K562 (cell line): ENCODE data around the gene NME8. TPM values are rescaled to one million over a fixed set of nuclear protein-coding genes. Genes with fewer than 3 reads are reported as not detected.

Source experiments
- ARID1B ChIP-seq: fragments of 450-650 bp; IDR thresholded peaks from 2 replicates; pipeline ENCODE4 v1.6.1; 2016; ENCODE audit warnings: antibody characterized with exemption, mild to moderate bottlenecking, inconsistent platforms
- ATF4 ChIP-seq: fragments of 450-650 bp; formaldehyde crosslinking; IDR thresholded peaks from 2 replicates; pipeline ENCODE4 v1.4.0; 2022; ENCODE audit warnings: mild to moderate bottlenecking, moderate library complexity
- BRD4 ChIP-seq: fragments of 200-600 bp; sonication (generic); IDR thresholded peaks from 2 replicates; pipeline ENCODE4 v1.6.1; 2017; ENCODE audit warnings: inconsistent platforms
- CXXC5 ChIP-seq: fragments of 250-450 bp; sonication (Bioruptor Pico); IDR thresholded peaks from 2 replicates; pipeline ENCODE4 v1.8.0; 2022; ENCODE audit warnings: inconsistent platforms, mild to moderate bottlenecking, moderate library complexity
- DLX4 ChIP-seq: fragments of 250-450 bp; sonication (Bioruptor Pico); IDR thresholded peaks from 2 replicates; pipeline ENCODE4 v1.6.1; 2021; ENCODE audit warnings: mild to moderate bottlenecking
- HDGF ChIP-seq: fragments of 450-650 bp; IDR thresholded peaks from 2 replicates; pipeline ENCODE4 v1.6.1; 2016
- NFE2L1 ChIP-seq: fragments of 450-650 bp; IDR thresholded peaks from 2 replicates; pipeline ENCODE4 v1.6.1; 2016; ENCODE audit warnings: missing genetic modification characterization, low read depth, mild to moderate bottlenecking, missing compliant biosample characterization, moderate library complexity, borderline replicate concordance
- RAD21 ChIP-seq, 2 experiments: fragments of 250-450 bp in 1 of 2; fragments of 450-650 bp in 1 of 2; sonication (Bioruptor Pico) in 1 of 2; formaldehyde crosslinking in 1 of 2; IDR thresholded peaks in 1 of 2; conservative IDR thresholded peaks in 1 of 2; 2 replicates each; pipeline versions ENCODE4 v1.4.0 to v1.8.0; 2020 to 2022; ENCODE audit warnings: mild to moderate bottlenecking in 2 of 2, moderate library complexity in 1 of 2
- TAF1 ChIP-seq: IDR thresholded peaks from 2 replicates; pipeline ENCODE4 v1.6.1; 2011; ENCODE audit warnings: mild to moderate bottlenecking, low read length, moderate library complexity; ENCODE audit not compliant: insufficient read depth, control insufficient read depth, severe bottlenecking; ENCODE audit errors: extremely low read depth
- ZBTB17 ChIP-seq: fragments of 450-650 bp; formaldehyde crosslinking; IDR thresholded peaks from 2 replicates; pipeline ENCODE4 v1.4.0; 2020; ENCODE audit warnings: mild to moderate bottlenecking
- ZNF354B ChIP-seq: fragments of 250-450 bp; sonication (Bioruptor Pico); IDR thresholded peaks from 2 replicates; pipeline ENCODE4 v1.4.0; 2020
- ZNF551 ChIP-seq: fragments of 250-450 bp; sonication (Bioruptor Pico); IDR thresholded peaks from 2 replicates; pipeline ENCODE4 v1.5.0; 2021; ENCODE audit warnings: mild to moderate bottlenecking, moderate library complexity
- ZNF707 ChIP-seq: fragments of 250-450 bp; sonication (Bioruptor Pico); conservative IDR thresholded peaks from 2 replicates; pipeline ENCODE4 v1.8.0; 2022; ENCODE audit warnings: inconsistent platforms, mild to moderate bottlenecking, moderate library complexity
- polyA plus RNA-seq, 8 experiments: library from polyadenylated mRNA; depleted of rRNA in 4 of 8; stranded (reverse) in 5 of 8; unstranded in 3 of 8; fragments of >200 nt; fragmentation: Nextera tagmentation in 2 of 8; fragmentation: Illumina TruSeq in 1 of 8; extraction: Ambion mirVana in 2 of 8; extraction: Trizol in 1 of 8; gene quantifications; 2 replicates each; pipeline versions ENCODE4 v1.2.1 to v1.2.3, GENCODE V29; 2011 to 2014; ENCODE audit warnings: inconsistent platforms in 1 of 8, missing spikeins in 1 of 8
- total RNA-seq, 7 experiments: library from RNA; depleted of rRNA in 6 of 7; stranded (reverse); fragments of >200 nt in 6 of 7; fragmentation: Illumina TruSeq in 2 of 7; extraction: Trizol in 2 of 7; gene quantifications; 2 replicates each; pipeline versions ENCODE4 v1.2.1 to v1.2.3, GENCODE V29; 2011 to 2021; ENCODE audit warnings: low replicate concordance in 1 of 7
- TF ChIP-seq, protein P1 (sequence below): fragments of 450-650 bp; IDR thresholded peaks from 2 replicates; pipeline ENCODE4 v1.7.0; 2016; ENCODE audit warnings: borderline replicate concordance
- TF ChIP-seq, protein P2 (sequence below), 3 experiments: IDR thresholded peaks in 2 of 3; conservative IDR thresholded peaks in 1 of 3; 2 replicates each; pipeline ENCODE4 v1.5.1; 2011 to 2012; ENCODE audit warnings: low read length in 3 of 3, mild to moderate bottlenecking in 3 of 3, control low read depth in 2 of 3, improper control_type of control experiment in 1 of 3, inconsistent platforms in 1 of 3, low read depth in 1 of 3, mixed read lengths in 1 of 3, moderate library complexity in 1 of 3; ENCODE audit not compliant: insufficient read depth in 2 of 3
- TF ChIP-seq, protein P3 (sequence below): fragments of 450-650 bp; formaldehyde crosslinking; IDR thresholded peaks from 2 replicates; pipeline ENCODE4 v1.4.0; 2020; ENCODE audit warnings: mild to moderate bottlenecking, moderate library complexity
- TF ChIP-seq, protein P4 (sequence below): fragments of 450-650 bp; IDR thresholded peaks from 2 replicates; pipeline ENCODE4 v1.6.1; 2016; ENCODE audit warnings: borderline replicate concordance
- TF ChIP-seq, protein P5 (sequence below): fragments of 450-650 bp; IDR thresholded peaks from 2 replicates; pipeline ENCODE4 v1.6.1; 2016; ENCODE audit warnings: missing biosample characterization, missing genetic modification characterization

NME8 gene
- total and polyA plus RNA-seq, 9 of the 15 experiments (the other 6 are each of a cell fraction or from before 2014, with no cell fraction given): not detected

DNA sequence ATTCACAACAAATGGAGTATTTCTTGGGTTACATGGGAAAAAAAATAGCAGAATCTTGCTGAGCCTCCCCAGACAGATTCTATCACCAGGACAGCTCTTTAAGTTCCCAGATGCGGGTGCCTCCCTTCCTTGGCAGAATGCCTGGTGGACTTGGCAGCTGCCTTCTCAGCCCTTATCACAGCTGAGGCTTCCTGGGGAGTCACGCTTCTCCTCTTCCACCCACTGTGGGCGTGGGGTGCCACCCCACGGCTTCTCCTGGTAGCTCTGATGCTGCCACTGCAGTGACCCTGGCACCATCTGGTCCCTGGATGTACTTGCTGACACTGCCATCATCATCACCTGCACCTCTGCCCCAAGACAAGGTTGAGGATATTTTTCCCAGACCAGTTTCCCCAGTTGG is 16.2 kb upstream of the NME8 start (continued):
- peak; percentile 66 to 88 for TF ChIP-seq RAD21 (CRISPR knock-in tag; conservative IDR thresholded peaks at IDR 0.05 in 1 of 2, IDR thresholded peaks at IDR 0.05 in 1 of 2)
- TF ChIP-seq ZNF707 (CRISPR knock-in tag): no peak
- no peak for TF ChIP-seq ZNF354B (CRISPR knock-in tag)
- TF ChIP-seq ZNF551 (CRISPR knock-in tag): no peak
- TF ChIP-seq ARID1B: no peak
- TF ChIP-seq, protein P1, sequence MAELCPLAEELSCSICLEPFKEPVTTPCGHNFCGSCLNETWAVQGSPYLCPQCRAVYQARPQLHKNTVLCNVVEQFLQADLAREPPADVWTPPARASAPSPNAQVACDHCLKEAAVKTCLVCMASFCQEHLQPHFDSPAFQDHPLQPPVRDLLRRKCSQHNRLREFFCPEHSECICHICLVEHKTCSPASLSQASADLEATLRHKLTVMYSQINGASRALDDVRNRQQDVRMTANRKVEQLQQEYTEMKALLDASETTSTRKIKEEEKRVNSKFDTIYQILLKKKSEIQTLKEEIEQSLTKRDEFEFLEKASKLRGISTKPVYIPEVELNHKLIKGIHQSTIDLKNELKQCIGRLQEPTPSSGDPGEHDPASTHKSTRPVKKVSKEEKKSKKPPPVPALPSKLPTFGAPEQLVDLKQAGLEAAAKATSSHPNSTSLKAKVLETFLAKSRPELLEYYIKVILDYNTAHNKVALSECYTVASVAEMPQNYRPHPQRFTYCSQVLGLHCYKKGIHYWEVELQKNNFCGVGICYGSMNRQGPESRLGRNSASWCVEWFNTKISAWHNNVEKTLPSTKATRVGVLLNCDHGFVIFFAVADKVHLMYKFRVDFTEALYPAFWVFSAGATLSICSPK: no peak
- TF ChIP-seq, protein P2, sequence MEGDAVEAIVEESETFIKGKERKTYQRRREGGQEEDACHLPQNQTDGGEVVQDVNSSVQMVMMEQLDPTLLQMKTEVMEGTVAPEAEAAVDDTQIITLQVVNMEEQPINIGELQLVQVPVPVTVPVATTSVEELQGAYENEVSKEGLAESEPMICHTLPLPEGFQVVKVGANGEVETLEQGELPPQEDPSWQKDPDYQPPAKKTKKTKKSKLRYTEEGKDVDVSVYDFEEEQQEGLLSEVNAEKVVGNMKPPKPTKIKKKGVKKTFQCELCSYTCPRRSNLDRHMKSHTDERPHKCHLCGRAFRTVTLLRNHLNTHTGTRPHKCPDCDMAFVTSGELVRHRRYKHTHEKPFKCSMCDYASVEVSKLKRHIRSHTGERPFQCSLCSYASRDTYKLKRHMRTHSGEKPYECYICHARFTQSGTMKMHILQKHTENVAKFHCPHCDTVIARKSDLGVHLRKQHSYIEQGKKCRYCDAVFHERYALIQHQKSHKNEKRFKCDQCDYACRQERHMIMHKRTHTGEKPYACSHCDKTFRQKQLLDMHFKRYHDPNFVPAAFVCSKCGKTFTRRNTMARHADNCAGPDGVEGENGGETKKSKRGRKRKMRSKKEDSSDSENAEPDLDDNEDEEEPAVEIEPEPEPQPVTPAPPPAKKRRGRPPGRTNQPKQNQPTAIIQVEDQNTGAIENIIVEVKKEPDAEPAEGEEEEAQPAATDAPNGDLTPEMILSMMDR (IDR thresholded peaks at IDR 0.05 in 2 of 3, conservative IDR thresholded peaks at IDR 0.05 in 1 of 3; ENCODE audit: insufficient read depth in 2 of 3, low read depth in 1 of 3, low read length in 3 of 3): peak in 1 of 3 experiments; percentile 18; a peak in 1 of 6 replicates
- TF ChIP-seq NFE2L1 (tag): no peak
- 0 out of 2 replicates have a peak, but pooled peaks have one; percentile 53 for TF ChIP-seq ATF4 (CRISPR knock-in tag)
- TF ChIP-seq DLX4: no peak
- TF ChIP-seq, protein P3, sequence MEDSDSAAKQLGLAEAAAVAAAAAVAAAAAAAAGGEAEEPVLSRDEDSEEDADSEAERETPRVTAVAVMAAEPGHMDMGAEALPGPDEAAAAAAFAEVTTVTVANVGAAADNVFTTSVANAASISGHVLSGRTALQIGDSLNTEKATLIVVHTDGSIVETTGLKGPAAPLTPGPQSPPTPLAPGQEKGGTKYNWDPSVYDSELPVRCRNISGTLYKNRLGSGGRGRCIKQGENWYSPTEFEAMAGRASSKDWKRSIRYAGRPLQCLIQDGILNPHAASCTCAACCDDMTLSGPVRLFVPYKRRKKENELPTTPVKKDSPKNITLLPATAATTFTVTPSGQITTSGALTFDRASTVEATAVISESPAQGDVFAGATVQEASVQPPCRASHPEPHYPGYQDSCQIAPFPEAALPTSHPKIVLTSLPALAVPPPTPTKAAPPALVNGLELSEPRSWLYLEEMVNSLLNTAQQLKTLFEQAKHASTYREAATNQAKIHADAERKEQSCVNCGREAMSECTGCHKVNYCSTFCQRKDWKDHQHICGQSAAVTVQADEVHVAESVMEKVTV: peak; percentile 72
- TF ChIP-seq HDGF: no peak
- 0 out of 2 replicates have a peak, but pooled peaks have one; percentile 10 for TF ChIP-seq CXXC5
- TF ChIP-seq BRD4: no peak
- no peak for TF ChIP-seq TAF1
- TF ChIP-seq, protein P4, sequence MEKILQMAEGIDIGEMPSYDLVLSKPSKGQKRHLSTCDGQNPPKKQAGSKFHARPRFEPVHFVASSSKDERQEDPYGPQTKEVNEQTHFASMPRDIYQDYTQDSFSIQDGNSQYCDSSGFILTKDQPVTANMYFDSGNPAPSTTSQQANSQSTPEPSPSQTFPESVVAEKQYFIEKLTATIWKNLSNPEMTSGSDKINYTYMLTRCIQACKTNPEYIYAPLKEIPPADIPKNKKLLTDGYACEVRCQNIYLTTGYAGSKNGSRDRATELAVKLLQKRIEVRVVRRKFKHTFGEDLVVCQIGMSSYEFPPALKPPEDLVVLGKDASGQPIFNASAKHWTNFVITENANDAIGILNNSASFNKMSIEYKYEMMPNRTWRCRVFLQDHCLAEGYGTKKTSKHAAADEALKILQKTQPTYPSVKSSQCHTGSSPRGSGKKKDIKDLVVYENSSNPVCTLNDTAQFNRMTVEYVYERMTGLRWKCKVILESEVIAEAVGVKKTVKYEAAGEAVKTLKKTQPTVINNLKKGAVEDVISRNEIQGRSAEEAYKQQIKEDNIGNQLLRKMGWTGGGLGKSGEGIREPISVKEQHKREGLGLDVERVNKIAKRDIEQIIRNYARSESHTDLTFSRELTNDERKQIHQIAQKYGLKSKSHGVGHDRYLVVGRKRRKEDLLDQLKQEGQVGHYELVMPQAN: no peak
- TF ChIP-seq ZBTB17 (CRISPR knock-in tag): peak; percentile 72; the same call in 1 of the 2 replicates
- TF ChIP-seq, protein P5, sequence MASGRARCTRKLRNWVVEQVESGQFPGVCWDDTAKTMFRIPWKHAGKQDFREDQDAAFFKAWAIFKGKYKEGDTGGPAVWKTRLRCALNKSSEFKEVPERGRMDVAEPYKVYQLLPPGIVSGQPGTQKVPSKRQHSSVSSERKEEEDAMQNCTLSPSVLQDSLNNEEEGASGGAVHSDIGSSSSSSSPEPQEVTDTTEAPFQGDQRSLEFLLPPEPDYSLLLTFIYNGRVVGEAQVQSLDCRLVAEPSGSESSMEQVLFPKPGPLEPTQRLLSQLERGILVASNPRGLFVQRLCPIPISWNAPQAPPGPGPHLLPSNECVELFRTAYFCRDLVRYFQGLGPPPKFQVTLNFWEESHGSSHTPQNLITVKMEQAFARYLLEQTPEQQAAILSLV (tag): no peak
